HG03432 (cell line): ENCODE measurements around the gene FAM111B.
"Not testable (repeated sequence)": the region's sequence is repeated elsewhere in the genome, so short reads cannot be mapped to it uniquely, and the experiment has no call there.

ENCODE experiments used
- ATAC-seq: cut with Tn5 transposase; IDR thresholded peaks from one replicate; pipeline ENCODE4 v1.9.1; 2021; ENCODE audit warnings: mild to moderate bottlenecking, moderate library complexity; ENCODE audit not compliant: unreplicated experiment

Gene FAM111B, protein sequence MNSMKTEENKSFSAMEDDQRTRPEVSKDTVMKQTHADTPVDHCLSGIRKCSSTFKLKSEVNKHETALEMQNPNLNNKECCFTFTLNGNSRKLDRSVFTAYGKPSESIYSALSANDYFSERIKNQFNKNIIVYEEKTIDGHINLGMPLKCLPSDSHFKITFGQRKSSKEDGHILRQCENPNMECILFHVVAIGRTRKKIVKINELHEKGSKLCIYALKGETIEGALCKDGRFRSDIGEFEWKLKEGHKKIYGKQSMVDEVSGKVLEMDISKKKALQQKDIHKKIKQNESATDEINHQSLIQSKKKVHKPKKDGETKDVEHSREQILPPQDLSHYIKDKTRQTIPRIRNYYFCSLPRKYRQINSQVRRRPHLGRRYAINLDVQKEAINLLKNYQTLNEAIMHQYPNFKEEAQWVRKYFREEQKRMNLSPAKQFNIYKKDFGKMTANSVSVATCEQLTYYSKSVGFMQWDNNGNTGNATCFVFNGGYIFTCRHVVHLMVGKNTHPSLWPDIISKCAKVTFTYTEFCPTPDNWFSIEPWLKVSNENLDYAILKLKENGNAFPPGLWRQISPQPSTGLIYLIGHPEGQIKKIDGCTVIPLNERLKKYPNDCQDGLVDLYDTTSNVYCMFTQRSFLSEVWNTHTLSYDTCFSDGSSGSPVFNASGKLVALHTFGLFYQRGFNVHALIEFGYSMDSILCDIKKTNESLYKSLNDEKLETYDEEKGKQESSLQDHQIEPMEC

DNA sequence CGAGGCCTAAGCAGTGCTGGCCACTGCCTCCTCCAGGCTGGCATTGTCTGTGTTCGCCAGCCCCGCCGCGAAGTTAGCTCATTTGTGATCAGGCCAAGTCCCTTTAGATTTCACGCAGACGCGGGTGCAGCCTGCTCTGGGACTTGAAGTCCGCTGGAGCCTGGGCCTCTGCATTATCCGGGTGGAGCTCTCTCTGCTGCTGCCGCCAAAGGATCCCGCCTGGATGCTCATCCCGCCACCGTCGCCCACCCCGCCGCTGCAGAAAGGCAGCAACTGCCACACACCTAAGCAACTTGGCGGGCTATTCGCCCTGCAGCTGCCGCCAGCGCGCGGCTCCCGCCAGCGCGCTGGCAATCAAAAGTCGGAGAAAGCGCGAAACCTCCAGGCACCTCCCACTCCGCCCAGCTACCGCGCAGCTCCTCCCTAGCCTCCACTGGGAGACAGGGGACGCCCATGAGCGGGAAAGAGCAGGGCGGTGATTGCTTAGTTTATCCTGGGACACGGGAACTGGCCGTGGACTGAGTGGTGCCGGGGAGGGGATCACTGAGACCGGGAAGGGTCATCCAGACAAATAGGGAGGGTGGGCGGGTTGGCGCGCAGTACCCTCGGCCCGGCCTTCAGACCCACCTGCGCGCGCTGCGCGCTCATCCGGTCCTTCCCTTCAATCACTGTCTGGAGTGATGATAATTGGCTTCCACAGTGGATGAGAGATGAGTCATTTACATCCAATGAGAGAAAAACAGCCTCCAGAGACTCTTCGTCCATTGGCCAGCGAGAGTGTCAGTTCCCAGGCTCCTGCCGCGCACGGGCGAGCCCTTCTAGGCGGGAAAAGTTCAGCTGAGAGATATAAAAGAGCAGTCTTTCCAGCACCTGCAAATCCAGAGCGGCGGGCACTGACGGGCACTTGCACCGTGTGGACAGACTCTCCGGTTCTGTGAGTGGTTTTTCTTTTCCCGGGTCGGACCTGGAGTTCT is at the start of gene FAM111B:
Gene FAM111B (plus strand): TSS at position 875 of the 974 bp plus-strand sequence. CDS start 2,389 bp downstream, outside the sequence.
- ATAC-seq: peak; percentile 81

DNA sequence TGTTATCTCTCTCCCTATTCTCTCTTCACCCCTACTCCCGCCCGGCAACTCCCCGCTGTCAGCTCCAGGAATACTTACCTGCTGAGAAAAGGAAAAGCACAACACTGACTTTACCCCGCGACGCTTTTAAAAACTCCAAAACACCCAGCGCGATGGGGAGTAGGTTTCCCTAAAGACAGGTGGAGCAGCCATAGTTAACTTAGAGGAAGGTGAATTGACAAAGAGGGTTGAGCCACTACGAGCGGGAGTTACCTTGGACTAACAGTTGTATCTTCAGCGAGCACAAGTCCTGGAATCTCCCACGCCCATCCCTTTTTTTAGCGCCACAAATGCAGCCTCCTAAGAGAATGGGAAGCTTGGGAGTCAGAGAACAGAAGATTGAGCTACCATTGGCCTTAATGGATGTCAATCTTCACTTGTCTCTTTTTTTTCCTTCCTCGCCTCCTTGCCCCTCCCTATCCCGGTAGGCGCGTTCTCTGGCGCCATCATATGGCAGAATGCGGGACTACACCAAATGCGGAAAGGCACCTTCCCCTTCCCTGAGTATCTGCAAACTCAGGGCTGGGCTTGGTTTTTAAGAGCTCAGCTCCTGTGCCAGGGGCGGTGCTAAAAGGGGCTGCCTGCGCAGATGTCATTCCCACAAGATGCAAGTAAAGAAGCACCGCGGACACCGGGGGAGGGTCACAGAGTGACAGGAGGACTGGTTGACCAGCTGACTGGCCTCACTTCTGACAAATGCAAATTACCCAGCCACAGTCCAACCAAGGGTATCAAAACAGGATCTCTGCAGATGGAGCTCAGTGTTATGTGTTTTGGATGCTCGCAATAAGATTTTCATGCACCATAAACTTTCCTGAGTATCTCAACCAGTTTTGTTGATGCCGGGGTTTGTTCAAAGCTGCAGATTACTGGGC is 48.7 kb upstream of the FAM111B start:
- ATAC-seq: peak; percentile 96

DNA sequence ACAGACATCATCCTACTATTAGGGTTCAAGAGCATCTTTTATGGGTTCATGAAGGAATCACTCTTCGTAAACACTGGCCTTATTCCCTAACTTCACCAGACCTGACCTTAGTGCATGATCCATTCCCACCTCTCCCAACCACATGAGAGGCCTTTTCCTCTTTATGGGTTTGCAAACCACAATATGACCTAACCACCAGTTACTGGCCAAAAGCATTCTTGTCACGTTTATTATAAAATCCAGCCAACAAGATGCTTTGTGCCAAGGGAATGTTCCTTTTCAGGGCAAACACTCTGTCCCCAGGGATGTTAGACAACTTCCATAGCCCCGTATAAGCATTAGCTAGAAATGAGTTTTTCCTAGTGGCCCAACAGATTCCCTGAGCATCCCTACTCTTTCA is 46.9 kb upstream of the FAM111B start:
- ATAC-seq: not testable (repeated sequence)

DNA sequence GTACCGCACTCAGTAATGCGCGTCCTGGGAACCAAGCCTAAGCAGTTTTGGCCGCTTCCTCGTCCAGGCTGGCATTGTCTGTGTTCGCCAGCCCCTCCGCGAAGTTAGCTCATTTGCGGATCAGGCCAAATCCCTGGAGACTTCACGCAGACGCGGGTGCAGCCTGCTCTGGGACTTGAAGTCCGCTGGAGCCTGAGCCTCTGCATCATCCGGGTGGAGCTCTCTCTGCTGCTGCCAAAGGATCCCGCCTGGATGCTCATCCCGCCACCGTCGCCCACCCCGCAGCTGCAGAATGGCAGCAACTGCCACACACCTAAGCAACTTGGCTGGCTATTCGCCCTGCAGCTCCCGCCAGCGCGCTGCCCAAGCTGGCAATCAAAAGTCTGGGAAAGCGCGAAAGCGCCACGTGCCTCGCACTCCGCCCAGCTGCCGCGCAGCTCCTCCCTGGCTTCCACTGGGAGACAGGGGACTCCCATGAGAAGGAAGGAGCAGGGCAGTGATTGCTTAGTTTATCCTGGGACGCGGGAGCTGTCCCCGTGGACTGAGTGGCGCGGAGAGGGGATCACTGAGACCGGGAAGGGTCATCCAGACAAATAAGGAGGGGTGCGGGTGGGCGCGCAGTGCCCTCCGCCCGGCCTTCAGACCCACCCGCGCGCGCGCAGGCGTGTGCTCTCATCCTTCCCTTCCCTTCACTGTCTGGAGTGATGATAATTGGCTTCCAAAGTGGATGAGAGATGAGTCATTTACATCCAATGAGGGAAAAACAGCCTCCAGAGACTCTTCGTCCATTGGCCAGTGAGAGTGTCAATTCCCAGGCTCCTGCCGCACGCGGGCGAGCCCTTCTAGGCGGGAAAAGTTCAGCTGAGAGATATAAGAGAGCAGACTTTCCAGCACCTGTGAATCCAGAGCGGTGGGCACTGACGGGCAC is 44.2 kb upstream of the FAM111B start:
- no peak for ATAC-seq

DNA sequence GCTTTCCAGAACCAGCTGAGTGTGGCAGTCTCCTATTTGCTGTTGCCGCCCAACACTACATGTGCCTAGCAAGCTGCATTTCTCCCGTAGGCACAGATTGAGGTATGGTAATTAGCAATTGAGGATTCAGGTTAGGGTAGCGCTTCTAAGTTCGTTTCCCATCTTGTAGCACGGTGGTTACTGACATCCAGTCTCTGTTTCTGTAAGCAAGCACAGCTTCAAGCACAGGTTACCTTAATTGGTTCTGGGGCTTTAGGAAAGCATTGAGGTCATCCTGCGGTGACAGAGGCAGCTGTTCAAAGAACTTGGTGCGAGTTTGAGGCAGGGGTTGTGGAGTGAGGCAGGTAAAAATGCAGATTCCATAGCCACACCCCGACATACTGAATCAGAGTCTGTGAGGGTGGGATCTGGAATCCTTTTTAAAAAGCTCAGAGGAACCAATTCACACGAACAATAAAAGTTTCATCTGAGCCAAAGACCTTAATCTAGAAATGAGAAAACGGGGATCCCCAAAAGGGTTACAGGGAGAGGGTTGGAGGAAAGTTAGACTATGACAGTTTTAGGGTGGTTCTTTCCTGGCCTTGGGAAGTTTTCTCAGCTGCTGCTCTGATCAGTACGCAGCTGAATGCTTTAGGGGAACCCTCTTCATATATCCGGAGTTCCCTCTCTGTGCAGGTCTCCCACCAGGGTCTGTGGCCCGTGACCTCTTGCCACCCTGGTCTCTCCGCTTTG is 42.9 kb upstream of the FAM111B start:
- peak; percentile 71 for ATAC-seq

DNA sequence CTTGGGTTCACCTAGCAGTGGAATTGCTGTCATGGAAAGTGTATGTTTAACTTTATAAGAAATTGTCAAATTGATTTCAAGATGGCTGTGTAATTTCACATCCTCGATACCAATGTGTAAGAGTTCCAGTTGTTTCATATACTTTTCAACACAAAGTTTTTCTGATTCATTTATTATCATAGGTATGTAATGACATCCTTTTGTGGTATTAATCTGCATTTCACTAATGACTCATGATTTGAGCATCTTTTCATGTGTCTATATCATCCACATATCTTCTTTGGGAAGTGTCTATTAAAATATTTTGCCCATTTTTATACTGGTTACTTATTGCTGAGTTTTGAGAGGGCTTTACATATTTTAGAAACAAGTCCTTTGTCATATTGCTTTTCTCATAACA is 38.0 kb upstream of the FAM111B start:
- ATAC-seq: no peak

DNA sequence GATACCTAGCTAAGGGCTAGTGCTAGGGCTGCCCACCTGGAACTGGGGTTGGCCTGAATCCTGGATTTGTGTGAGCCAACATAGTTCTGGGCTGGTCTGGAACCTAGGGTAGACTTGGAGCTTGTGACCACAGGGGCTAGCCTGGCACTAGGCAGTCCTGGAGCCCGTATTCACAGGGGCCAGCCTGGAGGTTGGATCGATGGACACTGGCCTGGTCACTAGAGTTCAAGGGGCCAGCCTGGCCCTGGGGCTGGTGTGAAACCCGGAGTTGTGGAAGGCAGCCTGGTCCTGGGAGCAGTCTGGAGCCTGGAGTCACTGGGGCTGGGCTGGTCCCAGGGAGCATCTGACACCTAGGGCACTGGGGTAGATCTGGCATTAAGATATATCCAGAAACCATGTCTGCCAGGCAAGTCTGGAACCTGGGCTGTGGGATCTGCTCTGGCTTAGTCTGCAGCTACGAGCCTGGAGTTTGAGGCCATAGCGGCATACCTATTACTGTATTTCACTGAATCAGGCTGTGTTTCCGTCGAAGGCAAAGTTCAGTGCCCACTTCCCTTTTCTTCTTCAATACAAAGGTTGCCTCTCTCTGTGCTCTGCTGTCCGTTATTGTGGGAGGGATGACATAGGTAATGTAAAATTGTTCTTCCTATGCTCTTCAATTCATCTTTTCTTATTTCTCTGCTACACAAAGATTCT is 30.0 kb upstream of the FAM111B start:
- ATAC-seq: peak; percentile 92

DNA sequence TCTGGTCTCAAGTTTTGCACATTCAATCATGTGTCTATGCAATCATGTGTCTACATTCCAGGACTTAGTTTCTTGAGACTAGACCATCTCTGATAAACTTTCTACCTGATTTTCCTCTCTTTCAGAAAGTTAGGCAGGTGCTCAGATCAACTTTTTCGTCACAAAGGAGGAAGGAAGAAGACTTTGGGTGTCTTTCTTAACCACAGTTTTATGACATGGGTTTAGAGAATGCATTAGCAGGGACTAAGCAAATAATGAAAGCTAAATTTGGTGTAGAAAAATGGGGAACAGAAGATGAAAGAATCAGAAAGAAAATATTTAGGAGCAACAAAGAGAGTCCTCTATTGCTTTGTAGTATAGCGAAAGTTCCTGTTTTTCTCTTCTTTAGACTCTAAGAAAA is 28.6 kb upstream of the FAM111B start:
- ATAC-seq: no peak

DNA sequence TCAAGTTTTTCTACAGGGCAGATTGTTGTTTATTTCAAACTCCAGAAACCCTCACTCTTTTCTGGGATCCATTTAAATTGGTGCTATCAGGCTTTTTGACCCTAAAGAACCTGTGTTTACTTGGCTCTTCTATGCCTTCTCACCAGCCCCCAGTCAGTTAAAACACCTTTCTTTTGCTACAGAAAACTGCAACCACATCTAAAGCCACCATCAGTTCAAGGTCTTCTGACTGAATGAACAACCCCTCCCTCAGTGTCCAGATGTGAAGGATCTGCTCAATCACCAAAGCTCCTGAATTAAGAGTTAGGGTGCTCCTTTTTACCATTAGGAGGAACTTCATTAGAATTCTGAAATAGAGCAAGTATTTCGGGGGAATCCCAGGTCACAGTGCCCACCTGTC is 28.0 kb upstream of the FAM111B start:
- no peak for ATAC-seq

DNA sequence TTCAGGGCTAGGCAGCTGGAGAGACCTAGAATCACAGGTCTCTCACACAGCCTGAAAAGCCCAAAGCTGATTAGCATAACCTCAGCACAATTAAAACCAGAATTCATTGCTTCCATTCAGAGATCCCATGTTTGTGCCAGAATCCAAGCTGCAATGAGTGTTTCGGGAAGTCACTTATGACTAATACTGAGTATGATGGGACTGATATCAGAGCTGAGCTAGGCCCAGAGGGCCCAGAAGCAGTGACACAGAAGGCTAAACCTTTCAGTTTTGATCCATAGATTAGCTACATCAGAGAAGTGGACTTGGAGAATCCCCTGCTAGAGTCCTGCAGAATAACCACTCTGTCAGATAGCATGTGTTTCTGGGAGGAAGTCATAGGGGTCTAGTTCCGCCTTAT is 26.6 kb upstream of the FAM111B start:
- not testable (repeated sequence) for ATAC-seq

DNA sequence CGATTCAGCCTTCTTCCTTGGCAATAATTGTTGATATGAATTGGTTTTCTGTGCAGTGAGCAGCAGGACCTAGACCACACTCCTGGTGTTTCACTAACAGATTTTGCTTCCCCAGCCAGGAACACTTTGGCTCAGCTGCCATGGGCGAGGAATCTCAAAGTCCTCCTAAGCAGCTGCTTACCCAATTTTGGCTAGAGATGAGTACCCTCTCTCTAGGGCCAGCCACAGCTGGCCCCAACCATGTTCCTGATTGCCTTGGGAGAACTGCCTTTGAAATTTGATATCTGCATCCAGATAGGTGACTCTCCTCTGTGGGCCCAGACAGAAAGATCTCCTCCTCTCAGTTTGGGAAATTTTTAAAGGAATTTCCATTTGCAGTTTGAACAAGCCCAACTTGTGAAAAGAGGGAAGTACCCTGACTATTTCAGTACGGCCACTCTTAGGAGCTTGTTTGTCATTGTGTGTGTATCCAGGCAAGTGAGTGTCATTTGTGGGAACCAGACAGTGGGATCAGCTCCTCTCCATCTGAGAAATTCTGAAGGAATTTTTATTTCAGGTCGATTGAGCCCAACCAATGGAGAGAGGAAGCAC is 25.5 kb upstream of the FAM111B start:
- not testable (repeated sequence) for ATAC-seq

DNA sequence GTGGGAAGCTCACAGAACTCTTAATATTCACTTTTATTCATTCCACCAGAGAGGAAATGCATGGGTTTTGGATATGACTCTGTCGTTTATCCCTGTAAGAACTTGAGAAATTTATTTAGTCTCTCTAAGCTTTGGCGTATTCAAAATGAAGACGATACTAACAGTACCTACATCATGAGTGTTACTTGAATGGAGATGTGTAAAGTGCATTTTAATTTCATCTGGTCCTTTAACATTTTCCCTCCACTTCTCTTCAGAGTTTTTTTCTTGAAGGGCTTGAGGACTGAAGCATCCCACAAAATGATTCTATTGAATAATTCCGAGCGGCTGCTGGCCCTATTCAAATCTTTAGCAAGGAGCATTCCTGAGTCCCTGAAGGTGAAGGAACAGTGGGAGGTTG is 21.0 kb upstream of the FAM111B start, which contains the start of gene GLYATL1B:
Gene GLYATL1B (plus strand): TSS at position 301 of the 400 bp plus-strand sequence. CDS start 0 bp downstream, at position 301.
- ATAC-seq: not testable (repeated sequence)

DNA sequence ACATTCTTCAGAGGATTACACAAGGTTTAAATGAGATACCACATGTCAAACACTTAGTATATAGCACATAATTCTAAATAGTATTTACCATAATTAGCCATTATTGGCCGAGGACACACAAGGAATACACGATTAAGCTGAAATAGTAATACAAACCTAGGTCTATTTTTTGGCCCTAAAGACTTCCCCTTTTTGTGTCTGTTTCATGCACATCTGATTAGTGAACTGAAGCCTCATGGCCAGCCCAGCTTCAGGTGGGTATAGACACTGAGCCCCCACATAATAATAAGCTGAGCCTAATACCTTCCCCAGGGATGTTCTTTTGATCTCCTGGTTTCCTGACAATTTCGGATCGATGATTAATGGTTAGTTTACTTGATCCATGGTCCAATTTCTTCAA is 18.9 kb upstream of the FAM111B start:
- ATAC-seq: no peak

DNA sequence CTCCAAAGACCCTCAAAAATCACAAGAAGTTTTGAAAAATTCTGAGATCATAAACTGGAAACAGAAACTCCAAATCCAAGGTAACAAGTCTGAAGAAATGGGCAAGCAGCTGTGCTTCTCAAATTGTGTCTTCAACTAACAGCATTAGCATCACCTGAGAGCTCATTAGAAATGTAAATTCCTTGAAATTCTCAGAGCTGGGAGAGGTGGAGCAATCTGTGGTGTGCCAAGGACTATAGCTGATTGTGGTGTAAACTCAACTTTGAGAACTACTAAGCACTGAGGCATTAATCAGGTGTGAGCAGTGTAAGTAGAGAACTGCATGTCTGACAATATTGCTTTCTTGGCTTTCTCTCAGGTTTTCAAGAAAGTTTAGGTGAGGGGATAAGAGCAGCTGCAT is 13.5 kb upstream of the FAM111B start:
- not testable (repeated sequence) for ATAC-seq

DNA sequence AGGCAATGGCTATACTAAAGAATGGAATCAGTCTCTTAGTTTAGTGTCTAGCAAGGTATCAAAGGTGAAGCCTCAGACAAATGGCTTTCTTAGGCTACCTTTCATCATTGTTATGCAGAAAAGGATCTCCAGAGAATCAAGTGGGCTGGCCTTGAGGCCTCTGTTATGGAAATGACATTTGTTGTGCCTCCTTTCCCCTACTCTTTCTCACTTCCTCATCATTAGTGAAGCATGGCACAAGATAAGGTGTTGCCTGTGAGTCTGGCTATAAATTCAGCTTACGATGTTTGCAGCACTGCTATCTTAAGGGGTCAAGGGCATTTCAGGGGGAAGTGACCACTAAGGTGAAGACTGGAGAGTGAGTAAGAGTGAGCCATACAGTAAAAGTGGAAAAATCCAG is 11.8 kb upstream of the FAM111B start:
- peak; percentile 76 for ATAC-seq

DNA sequence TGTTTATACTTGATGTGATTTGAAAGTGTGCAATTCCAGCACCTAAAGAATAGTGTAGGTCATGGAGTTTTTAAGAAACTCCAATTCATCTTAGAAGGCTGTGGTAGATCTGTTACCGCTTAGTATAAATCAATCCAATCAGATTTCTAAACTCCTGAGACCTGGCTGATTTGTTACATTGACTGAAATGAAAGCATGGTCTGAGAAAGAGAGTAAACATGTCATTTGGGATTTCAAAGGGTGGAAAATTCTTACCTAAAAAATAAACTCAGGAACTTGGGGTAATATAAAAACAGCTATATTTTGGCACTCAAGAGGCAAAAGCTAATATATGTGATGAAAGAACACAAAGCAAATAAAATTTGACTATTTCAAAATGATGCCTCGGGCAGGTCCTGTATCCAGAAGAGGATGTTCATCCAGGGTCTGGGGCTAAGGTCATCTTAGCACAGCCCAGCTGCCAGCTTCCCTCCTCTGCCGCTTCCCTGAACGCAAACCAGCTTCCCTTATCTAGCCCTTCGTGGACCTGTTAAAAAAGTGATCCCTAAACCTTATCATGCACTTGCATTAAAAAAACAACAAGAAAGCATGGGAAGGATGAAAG is 11.0 kb upstream of the FAM111B start:
- not testable (repeated sequence) for ATAC-seq
